Spleen (tissue), 7 donors: ENCODE measurements around the gene KLHL26.

Experiments used
- CTCF ChIP-seq, 11 experiments: fragments of 200-600 bp in 7 of 11; fragments of 450-650 bp in 4 of 11; sonication (generic) in 4 of 11; IDR thresholded peaks in 8 of 11; conservative IDR thresholded peaks in 3 of 11; 1 replicate in 7 of 11; 2 replicates in 4 of 11; pipeline versions ENCODE4 v1.4.0 to v1.8.0; 2016 to 2021; ENCODE audit warnings: antibody characterized with exemption in 11 of 11, inconsistent platforms in 4 of 11, mild to moderate bottlenecking in 1 of 11
- POLR2A ChIP-seq, 3 donors: fragments of 450-650 bp; IDR thresholded peaks; one replicate each; pipeline ENCODE4 v1.5.1; 2017; ENCODE audit warnings: antibody characterized with exemption in 3 of 3, mild to moderate bottlenecking in 1 of 3
- donor health status: DM: no; HTN: no; CAD: no; lungs with moderate emphysema.
- donor health status: DM: no; HTN: no; CAD: no.
- donor health status: DM: no; HTN: no; CAD: no.

DNA sequence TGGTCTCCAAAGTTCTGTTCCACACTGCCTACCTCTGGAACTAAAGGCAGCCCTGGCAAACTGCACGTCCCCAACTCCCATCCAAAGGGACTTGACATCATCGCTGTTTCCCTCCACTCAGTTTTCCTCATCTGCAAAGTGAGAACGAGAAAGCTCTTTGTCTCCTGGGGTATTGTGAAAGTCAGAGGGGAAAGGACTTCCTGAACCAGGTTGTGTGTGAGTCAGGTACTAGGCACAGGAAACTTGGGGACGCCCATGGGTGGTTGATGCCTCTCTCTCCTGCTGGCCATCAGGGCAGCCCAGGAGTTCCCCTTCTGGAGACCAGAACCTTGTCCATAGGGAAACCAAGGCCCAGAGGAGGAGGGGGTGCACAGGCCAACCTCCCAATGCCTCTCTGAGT is 35.0 kb upstream of the KLHL26 start:
- TF ChIP-seq CTCF (IDR thresholded peaks at IDR 0.05 in 8 of 11, conservative IDR thresholded peaks at IDR 0.05 in 3 of 11) (no peak), POLR2A (IDR thresholded peaks at IDR 0.05) (no peak)
